ENCODE results near the gene TNPO1.

GRCh38 chr5:72829707-72830106, 13.2 kb downstream of the TNPO1 start:
- no peak for TF ChIP-seq CTCF (IDR thresholded peaks at IDR 0.05; ENCODE audit: low read length)
- no peak for TF ChIP-seq EZH2 (IDR thresholded peaks at IDR 0.05; ENCODE audit: borderline replicate concordance, low read length)

Data from OCI-LY1 (cell line).